ENCODE data around the gene CD86. TPM values are rescaled to one million over a fixed set of nuclear protein-coding genes. Genes with fewer than 3 reads are reported as not detected.

The CD86 gene
- total and polyA plus RNA-seq, 2 of the 8 experiments (the other 6 are each of a cell fraction or from before 2014, with no cell fraction given): 0.12 to 0.30 TPM

DNA sequence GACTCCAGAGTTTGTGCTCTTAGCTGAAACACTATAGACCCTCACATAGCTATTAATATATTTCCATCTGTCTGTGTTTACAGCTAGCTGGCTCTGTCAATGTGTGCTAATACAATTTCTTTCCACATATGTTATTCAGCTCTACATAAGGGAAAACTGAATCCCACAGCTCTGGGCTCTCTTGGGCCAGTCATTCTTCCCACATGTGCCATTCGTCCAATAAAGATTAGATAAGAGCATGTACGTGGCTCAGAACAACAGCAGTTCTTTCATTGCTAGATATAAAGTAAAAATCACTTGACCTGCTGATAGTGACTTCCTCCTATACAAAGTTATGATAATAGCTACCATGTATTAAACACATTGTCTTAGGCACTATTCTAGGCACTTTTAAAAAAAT lies 30.4 kb upstream of the CD86 start (continued):
- TF ChIP-seq SP4 (IDR thresholded peaks at IDR 0.05; ENCODE audit: low read length): no peak
- no peak for TF ChIP-seq CREB1 (IDR thresholded peaks at IDR 0.05)
- no peak for TF ChIP-seq YY1 (IDR thresholded peaks at IDR 0.05; ENCODE audit: low read depth, low read length)
- TF ChIP-seq, protein P1, sequence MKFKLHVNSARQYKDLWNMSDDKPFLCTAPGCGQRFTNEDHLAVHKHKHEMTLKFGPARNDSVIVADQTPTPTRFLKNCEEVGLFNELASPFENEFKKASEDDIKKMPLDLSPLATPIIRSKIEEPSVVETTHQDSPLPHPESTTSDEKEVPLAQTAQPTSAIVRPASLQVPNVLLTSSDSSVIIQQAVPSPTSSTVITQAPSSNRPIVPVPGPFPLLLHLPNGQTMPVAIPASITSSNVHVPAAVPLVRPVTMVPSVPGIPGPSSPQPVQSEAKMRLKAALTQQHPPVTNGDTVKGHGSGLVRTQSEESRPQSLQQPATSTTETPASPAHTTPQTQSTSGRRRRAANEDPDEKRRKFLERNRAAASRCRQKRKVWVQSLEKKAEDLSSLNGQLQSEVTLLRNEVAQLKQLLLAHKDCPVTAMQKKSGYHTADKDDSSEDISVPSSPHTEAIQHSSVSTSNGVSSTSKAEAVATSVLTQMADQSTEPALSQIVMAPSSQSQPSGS (IDR thresholded peaks at IDR 0.05; ENCODE audit: low read length): no peak
